ENCODE data around the gene PRPF40A. TPM values are rescaled to one million over a fixed set of nuclear protein-coding genes. Genes with fewer than 3 reads are reported as not detected.

The PRPF40A gene
- total RNA-seq, 2 donors from 2014 or later, result 82.6 to 97.9 TPM

GRCh38 chr2:152648336-152648735 lies 68.9 kb downstream of the PRPF40A start:
- H3K4me1 ChIP-seq (replicated peaks), result peaks cover 16% of the 10 kb centered on the region
- H3K27ac ChIP-seq, result no peak overlapping the region
- DNase-seq (ENCODE audit: low spot score), result no peak
- WGBS, result 9% methylated on average over 2 of the region's 2 CpGs
- no peaks in the 10 kb centered on the region for H3K9me3 ChIP-seq
- no peaks in the 10 kb centered on the region for H3K36me3 ChIP-seq
- no peak overlapping the region for H3K4me3 ChIP-seq
- intact Hi-C loops (cut with DNase I), result loop anchor here (5.0 kb wide), 1 partner anchor 69 kb away; the partner anchor contains the start of genes ARL6IP6 and PRPF40A
- TF ChIP-seq CTCF (IDR thresholded peaks at IDR 0.05), result peak in 2 of 4 experiments; percentile 32 to 37
- no peak for TF ChIP-seq POLR2AphosphoS5 (IDR thresholded peaks at IDR 0.05)
- H3K27me3 ChIP-seq (replicated peaks; ENCODE audit: insufficient read depth), result no peaks in the 10 kb centered on the region

GRCh38 chr2:152647552-152647951 lies 69.7 kb downstream of the PRPF40A start:
- intact Hi-C loops (cut with DNase I), result loop anchor here (5.0 kb wide), 1 partner anchor 70 kb away; the partner anchor contains the start of genes ARL6IP6 and PRPF40A
- peak; percentile 77 for DNase-seq (ENCODE audit: low spot score)
- Histone ChIP-seq H3K27ac (peak overlapping the region; percentile 56 to 57), H3K9me3 (no peaks in the 10 kb centered on the region), H3K4me1 (replicated peaks) (peaks cover 16% of the 10 kb centered on the region), H3K27me3 (replicated peaks; ENCODE audit: insufficient read depth) (no peaks in the 10 kb centered on the region), H3K4me3 (no peak overlapping the region), H3K36me3 (no peaks in the 10 kb centered on the region)
- WGBS, result 13% methylated on average over 9 of the region's 9 CpGs
- TF ChIP-seq CTCF (IDR thresholded peaks at IDR 0.05) (no peak), POLR2AphosphoS5 (IDR thresholded peaks at IDR 0.05) (peak; percentile 66), POLR2A (IDR thresholded peaks at IDR 0.05) (no peak)

GRCh38 chr2:152646775-152647174 lies 70.5 kb downstream of the PRPF40A start:
- Histone ChIP-seq H3K4me3 (no peak overlapping the region), H3K36me3 (no peaks in the 10 kb centered on the region), H3K27ac (peak overlapping the region; percentile 56 to 57), H3K9me3 (no peaks in the 10 kb centered on the region), H3K27me3 (replicated peaks; ENCODE audit: insufficient read depth) (no peaks in the 10 kb centered on the region), H3K4me1 (replicated peaks) (peaks cover 16% of the 10 kb centered on the region)
- WGBS, result 47% methylated on average over 3 of the region's 3 CpGs
- peak; percentile 48 for TF ChIP-seq POLR2AphosphoS5 (IDR thresholded peaks at IDR 0.05)
- TF ChIP-seq POLR2A (IDR thresholded peaks at IDR 0.05), result no peak
- intact Hi-C loops (cut with DNase I), result loop anchor here (5.0 kb wide), 1 partner anchor 71 kb away; the partner anchor contains the start of genes ARL6IP6 and PRPF40A
- peak; percentile 37 for DNase-seq (ENCODE audit: low spot score)

GRCh38 chr2:152646264-152646663 lies 71.0 kb downstream of the PRPF40A start:
- peak overlapping the region; percentile 56 to 57 for H3K27ac ChIP-seq
- intact Hi-C loops (cut with DNase I), result loop anchor here (5.0 kb wide), 1 partner anchor 71 kb away; the partner anchor contains the start of genes ARL6IP6 and PRPF40A

GRCh38 chr2:152644189-152644873 lies 72.9 kb downstream of the PRPF40A start:
- WGBS, result 88% methylated on average over 6 of the region's 6 CpGs
- no peak overlapping the region for H3K27ac ChIP-seq
- TF ChIP-seq CTCF (IDR thresholded peaks at IDR 0.05), result no peak
- TF ChIP-seq POLR2A (IDR thresholded peaks at IDR 0.05), result no peak
- no peak for TF ChIP-seq POLR2AphosphoS5 (IDR thresholded peaks at IDR 0.05)
- intact Hi-C loops (cut with DNase I), result no loop called here
- H3K36me3 ChIP-seq, result no peaks in the 10 kb centered on the region
- no peaks in the 10 kb centered on the region for H3K9me3 ChIP-seq
- no peak for DNase-seq (ENCODE audit: low spot score)
- H3K4me3 ChIP-seq, result no peak overlapping the region
- H3K27me3 ChIP-seq (replicated peaks; ENCODE audit: insufficient read depth), result no peaks in the 10 kb centered on the region
- H3K4me1 ChIP-seq (replicated peaks), result peaks cover 12% of the 10 kb centered on the region

More at GRCh38 chr2:152646264-152646663, 71.0 kb downstream of the PRPF40A start:
- H3K9me3 ChIP-seq, result no peaks in the 10 kb centered on the region
- DNase-seq (ENCODE audit: low spot score), result no peak
- H3K4me3 ChIP-seq, result no peak overlapping the region
- 45% methylated on average over 4 of the region's 4 CpGs for WGBS
- no peaks in the 10 kb centered on the region for H3K27me3 ChIP-seq (replicated peaks; ENCODE audit: insufficient read depth)
- TF ChIP-seq POLR2AphosphoS5 (IDR thresholded peaks at IDR 0.05) (no peak), POLR2A (IDR thresholded peaks at IDR 0.05) (no peak)
- H3K36me3 ChIP-seq, result no peaks in the 10 kb centered on the region
- H3K4me1 ChIP-seq (replicated peaks), result peaks cover 16% of the 10 kb centered on the region
